ENCODE measurements around the gene AKAP6.
"Not testable (repeated sequence)": the region's sequence is repeated elsewhere in the genome, so short reads cannot be mapped to it uniquely, and the experiment has no call there.

The AKAP6 gene

DNA sequence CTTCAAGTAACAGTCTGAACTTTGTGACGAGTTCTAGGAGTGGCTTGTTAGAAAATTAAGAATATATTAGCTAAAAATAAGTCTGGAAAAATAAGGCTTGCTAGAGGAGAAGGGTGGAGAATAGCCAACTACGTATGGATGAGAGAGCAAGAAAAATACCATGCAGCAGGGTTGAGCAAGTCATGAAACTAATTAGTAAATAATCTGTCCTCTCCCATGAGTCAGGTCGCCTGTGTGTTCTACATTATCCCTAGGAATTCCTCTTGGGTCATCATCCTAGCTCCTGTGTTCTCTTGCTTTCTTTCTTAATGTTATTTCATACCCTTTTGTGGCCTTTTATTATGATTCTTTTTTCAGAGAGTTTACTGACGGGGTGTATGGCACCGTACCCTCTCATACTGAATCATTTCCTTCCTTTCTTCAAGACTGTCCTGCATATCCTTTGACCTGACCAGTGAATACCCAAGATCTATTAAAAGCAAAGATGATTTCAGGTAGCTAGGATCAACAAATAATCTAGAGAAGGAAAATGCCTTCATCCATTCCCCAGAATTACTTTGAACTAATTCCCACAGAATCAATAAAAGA, 432.4 kb downstream of the AKAP6 start:
- no peak for DNase-seq

DNA sequence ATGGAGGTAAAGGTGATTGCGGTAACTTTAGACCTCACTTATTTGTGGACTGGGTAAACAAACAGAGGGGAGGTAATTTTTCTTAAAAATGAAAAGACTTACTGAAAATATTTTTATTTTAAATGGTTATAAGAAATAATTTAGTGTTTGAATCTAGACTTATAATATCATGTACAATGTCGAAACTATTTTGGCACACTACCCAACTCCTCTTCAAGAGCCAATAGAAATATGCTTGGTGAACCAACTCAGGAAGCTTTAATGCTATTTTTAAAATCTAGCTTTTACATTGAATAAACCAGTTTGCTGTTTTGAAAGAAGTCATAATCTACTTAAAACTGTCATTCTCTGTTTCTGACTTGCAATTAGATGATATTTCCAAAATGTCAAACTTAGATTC, 433.8 kb downstream of the AKAP6 start:
- DNase-seq (no peak), ATAC-seq (no peak)

More for the DNA sequence above, 432.4 kb downstream of the AKAP6 start:
- ATAC-seq: no peak

DNA sequence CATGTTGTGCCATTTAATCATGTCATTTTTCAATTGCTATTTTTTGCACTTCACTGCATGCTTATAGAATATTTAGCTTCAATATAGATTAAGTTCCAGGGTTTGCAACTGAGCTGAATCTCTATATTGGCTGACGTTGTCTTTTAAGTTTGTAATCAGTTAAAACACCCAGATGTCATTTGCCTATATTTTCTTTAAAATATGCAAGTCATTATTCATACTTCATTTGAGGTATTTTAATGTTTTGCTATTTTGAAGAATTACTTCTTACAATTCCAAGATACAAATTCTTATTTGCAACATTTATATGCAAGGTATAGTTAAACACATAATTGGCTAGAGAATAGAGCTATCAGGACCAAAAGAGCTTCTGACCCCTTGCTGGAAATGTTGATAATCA, 434.6 kb downstream of the AKAP6 start:
- no peak for DNase-seq
- ATAC-seq: no peak

DNA sequence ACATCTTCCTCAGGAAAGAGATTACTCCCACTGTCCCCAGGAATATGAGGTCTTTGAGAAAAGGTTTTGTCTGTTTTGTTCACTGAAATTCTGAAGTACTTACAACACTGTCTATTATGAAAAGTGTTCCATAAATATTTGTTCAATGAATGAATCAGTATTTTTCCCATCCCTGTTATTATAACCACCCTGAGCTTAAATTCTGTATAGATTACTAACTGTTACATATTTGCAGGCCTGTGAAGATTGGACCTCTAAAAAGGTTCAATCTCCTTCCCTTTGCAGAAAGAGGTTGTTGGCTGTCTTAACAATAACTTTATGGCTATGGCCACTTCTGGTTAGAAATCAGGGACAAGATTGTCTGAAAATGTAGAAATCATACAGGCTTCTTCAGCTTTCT, 435.0 kb downstream of the AKAP6 start:
- ATAC-seq: no peak

DNA sequence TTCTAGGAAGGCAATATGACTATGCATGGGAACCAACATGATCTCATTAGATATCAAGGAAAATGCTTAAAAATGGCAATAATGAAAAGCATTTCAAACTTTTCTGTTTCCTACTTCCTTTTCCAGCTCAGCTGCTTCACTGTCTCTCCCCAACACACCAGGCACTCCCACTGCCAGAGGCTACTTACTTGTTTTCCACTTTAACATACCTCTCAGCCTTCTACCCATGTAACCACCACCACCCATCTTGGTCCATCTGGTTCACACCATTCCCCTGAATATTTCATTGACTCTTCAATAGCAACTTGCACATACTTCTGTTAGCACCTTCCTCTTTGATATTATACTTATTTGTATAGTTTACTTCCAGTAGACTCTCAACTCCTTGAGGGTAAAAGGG, 441.3 kb downstream of the AKAP6 start:
- ATAC-seq: no peak
- DNase-seq: no peak

More for the DNA sequence above, 435.0 kb downstream of the AKAP6 start:
- DNase-seq: no peak

DNA sequence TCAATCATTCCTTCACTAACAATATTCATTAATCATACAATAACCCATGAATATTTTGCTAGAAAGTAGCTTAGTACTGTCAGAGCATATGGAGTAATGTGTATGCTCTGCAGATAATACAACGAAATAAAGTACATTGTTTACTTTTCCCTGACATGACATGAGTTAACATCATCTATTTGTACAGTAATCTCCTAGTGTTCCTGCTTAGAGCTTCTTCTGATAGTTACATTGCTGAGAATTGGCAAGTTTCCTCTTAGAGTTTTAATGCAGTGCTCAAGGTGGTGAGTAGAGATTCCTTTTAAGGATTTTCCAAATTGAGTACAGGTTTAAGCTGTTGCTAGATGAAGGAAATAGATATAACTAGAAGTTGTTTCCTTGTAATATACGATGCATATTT, 445.1 kb downstream of the AKAP6 start:
- no peak for ATAC-seq
- DNase-seq: no peak

DNA sequence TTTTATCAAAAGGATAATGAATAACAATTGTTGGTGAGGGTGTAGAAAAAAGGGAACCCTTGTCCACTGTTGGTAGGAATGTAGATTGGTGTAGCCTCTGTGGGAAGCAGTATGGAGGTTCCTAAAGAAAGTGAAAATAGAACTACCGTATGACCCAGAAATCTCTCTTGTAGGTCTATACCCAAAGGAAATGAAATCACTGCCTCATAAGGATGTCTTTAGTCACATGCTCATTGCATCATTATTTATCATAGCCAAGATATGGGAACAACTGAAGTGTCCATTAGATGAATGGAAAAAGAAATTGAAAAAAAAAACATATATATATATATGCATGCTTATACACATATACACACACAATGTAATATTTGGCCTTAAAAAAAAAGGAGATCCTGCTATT, 450.7 kb downstream of the AKAP6 start:
- ATAC-seq: no peak
- DNase-seq: no peak

DNA sequence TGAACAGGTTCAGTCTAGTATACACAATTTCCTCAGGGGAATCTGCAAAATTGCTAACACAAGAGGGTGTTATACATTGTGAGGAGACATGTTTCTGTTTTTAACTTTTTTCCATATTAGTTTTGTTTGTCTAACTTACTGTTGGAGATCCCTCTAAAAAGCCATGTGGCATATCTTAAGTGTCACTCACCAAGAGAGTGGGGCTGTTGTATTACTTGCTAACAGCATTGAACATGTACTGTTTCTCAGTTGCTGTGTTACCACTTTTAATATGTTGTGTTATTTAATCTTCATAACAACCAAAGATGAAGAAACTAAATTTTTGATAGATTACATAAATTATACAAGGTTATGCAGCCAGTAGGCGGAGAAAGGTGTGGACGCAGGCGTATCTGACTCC, 455.3 kb downstream of the AKAP6 start:
- ATAC-seq: no peak
- DNase-seq: no peak

DNA sequence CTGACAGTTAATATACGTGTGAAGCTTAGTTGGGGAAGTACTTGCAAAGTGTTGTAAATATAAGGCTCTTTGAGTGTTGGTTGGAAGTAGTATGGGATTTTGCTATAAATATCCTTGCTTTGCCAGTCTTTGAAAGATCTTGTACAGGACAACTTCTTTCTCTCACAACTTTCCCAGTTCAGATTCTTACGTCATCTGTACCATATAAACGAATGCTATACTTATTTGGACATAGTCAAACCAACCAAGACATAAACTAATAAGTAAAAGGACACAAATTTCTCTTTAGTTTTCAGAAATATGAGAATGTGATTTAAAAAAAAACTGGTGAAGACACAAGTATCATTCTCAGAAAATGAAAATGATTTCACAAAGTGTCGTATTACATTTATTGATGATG, 456.5 kb downstream of the AKAP6 start:
- ATAC-seq (no peak), DNase-seq (no peak)

DNA sequence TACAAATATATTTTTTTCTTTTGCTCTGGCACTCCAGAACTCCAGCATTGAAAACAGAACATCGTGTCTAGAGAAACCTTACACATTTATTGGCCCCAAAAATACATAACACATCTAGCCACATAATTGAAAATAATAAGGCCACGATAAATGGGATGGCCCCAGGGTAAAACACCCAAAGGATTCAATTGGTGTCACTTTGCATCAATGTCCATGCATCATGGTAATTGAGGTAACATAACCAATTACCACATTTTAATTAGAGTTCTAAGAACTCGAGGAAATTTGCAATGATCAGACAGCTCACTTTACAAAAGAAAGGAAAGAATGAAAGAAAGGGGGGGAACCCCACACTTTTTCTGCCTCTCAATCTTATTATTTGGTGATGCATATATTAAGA, 457.8 kb downstream of the AKAP6 start:
- no peak for DNase-seq
- ATAC-seq: no peak

DNA sequence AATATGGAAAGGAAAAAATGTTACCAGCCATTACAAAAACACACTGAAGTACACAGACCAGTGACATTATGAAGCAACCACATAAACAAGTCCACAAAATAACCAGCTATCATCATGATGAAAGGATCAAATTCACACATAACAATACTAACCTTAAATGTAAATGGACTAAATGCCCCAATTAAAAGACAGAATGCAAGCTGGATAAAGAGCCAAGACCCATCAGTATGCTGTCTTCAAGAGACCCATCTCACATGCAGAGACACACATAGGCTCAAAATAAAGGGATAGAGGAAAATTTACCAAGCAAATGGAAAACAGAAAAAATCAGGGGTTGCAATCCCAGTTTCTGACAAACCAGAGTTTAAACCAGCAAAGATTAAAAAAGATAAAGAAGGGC, 463.9 kb downstream of the AKAP6 start:
- not testable (repeated sequence) for ATAC-seq, DNase-seq

DNA sequence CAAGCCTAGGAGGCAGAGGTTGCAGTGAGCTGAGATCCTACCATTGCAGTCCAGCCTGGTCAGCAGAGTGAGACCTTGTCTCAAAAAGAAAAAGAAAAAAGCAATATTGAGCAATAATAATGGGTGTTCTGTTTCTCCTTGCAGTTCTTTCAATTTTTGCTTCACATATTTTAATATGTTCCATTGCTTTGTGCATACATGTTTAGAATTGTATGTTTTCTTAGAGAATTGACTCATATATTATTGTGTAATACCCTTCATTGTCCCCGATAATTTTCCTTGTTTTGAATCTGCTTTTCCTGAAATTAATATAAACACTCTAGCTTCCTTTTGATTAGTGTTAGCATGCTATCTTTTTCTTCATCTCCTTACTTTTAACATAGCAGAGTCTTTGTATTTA, 471.2 kb downstream of the AKAP6 start:
- no peak for ATAC-seq
- no peak for DNase-seq

DNA sequence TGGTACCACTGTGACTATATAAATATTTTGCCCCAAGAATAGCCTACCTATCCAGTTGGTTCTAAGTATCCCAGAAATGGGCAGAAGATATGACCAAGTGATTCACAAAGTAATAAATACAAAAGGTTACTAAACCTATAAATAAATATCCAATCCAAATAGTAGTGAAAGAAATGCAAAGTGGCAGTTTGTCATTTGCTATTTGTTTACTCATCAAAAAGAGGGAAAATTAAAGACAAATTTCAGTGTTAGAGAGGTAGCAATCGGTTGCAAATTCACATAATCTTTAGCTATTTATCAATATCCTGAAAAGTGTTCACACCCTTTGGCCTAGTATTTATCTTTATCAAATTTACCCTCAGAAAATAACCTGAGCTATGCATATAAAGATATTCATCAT, 473.2 kb downstream of the AKAP6 start:
- ATAC-seq: no peak

DNA sequence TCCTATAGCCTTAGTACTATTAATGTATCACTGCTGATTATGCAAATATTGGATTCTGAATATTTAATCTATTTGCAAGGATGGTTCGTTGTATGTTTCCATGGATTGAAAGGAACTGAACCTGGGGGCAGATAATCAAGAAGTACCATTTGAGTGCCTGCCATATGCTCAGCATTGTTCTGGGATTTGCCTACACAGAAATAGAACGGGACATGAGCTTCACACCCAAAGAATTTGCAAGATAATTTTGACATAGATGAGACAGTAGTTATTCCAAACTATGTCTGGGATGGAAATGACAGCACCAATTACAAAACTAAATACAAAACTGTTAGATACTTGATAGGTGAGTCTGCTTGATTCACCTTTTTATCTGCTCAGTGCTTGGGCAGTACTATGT, 476.9 kb downstream of the AKAP6 start:
- ATAC-seq (no peak), DNase-seq (no peak)

More for the DNA sequence above, 473.2 kb downstream of the AKAP6 start:
- DNase-seq: no peak

DNA sequence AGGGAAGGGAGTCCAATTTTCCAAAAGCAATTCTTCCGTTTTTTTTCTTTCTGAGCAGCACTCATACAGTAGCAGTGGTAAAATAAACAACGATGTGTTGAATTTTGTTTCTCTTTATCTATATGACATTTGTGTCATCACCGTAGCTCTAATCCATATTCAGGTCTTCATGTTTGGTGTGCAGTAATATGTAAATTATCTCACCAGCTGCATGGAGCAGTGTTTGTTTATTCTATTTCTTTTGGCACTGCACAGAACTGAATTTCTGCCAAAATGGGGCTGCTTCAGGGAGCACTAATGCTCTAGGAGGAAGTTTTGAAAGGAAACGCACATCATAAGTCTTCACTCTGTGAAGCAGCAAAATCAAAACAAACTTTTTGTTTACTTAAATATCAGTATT, 479.5 kb downstream of the AKAP6 start:
- no peak for DNase-seq
- no peak for ATAC-seq

DNA sequence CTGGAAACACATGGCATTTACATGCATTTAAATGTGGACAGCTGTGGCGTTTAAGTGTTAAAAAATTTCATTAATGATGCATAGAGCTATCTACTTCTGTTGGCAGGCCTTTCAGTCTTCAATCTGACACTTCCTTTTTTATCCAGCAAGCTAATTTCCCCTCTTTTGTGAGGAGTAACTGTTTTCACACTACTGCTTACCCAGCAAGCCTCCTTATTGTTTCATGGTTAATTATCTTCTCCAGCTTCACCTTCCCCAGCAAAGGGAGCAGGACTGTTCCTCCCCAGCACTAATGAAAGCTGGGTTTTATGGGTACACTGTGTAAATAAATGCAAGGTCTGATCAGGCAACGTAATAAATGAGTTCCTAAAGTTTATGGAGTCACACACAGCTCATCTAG, 480.2 kb downstream of the AKAP6 start:
- ATAC-seq (no peak), DNase-seq (no peak)

DNA sequence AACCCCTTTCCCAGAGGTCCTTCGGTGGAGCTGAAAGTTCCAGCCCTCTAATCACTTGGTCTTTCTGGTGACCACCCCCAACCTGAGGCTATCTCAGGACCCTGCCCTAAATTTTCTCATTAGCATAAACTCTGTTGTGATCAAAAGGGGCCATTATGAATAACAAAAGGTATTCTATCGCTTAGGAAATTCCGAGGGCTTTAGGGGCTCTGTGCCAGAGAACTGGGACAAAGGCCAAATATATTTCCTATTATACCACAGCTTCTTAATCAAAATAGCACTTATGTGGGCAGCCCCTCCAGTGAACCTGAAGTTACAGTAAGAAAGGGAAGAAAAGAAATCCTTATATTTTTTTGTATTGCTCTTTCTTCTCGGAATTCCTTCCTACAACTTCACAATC, 484.3 kb downstream of the AKAP6 start:
- DNase-seq: no peak
- ATAC-seq: no peak

DNA sequence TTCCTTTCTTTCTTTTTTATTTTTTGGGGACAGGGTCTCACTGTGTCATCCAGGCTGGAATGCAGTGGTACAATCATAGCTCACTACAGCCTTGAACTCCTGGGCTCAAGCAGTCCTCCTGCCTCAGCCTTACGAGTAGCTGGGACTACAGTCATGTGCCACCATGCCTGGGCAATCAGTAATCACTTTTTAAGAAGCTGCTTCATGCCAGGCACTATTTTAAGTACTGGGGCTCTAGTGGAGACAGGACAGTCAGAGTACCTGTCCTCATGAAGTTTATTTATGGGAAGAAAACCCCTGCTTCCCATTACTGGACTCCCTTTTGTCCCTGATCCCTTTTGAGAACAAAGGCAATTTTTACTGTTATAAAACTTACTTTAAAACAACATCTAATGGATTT, 485.6 kb downstream of the AKAP6 start:
- DNase-seq (no peak), ATAC-seq (no peak)

DNA sequence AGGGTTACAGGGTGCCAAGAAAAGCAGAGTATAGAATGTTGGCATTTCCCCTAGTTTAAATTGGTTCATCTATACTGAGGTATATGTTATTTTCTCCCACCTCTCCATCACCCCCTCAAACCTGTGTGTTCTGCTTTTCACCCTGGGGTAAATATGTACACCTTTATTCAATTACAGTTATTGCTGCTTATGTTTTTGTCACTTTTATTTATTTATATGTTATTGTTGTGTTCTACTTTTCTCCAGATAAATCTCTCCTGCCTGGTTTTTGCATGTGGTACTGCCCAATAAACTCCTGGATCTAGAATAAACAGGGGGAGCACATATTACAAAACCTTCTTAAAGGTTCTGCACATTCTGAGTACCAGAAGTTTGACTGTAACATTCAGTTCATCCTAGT, 487.5 kb downstream of the AKAP6 start:
- no peak for ATAC-seq
- no peak for DNase-seq

DNA sequence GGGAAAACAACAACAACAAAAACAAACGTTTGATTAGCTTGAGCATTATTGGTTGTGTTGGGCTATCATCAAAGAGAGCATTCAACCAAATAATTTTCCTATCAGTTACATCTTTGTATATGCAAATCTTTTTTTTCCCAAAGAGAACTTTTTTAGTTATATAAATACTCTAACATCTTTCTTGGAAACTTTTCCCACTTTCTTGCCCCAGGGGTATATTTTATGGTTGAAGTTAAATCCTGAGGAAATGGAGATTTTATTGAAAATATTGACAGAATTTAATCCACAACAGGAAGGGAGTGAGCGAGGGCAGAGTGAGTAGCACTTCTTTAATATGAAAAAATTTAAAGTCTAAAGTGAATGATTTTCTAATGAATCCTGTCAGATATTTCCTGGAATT, 488.7 kb downstream of the AKAP6 start:
- no peak for DNase-seq
- ATAC-seq: no peak

DNA sequence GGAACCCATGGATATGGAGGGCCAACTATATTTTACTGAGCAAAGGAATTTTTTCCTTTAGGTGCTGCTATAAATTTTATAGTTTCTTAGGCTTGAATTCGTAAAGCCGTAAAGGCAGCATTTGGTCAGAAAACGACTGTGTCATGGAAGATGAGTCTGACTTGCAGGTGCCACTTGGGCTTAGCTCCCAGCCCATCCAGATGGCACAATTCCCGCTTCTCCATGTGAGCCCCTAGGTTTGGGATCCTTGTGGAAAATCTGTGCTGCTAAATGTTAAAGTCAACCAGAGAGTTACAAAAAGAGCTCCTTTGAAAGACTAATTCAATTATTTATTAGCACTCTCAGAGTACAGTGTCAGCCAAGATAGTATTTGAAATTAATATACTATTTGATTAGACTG, 489.5 kb downstream of the AKAP6 start:
- no peak for DNase-seq
- no peak for ATAC-seq

DNA sequence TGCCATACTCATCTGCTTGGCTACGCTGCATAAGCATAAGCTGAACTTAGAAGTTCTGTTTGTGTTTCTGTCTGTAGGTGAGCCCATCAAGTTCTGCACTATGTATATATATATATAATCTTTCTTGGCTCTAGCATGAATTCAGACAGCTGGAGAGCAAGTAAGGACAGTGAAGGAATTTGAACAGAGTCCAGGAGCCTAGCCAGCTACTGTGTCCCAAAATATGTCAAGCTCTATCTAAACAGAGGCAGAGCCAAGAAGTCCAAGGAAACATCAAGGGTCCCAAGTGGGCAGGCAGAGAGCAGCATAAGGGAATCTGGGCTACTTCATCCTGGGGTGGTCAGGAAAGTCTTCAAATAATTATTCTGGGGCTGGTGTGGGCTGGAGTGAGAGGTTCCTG, 491.1 kb downstream of the AKAP6 start:
- no peak for ATAC-seq
- DNase-seq: no peak

DNA sequence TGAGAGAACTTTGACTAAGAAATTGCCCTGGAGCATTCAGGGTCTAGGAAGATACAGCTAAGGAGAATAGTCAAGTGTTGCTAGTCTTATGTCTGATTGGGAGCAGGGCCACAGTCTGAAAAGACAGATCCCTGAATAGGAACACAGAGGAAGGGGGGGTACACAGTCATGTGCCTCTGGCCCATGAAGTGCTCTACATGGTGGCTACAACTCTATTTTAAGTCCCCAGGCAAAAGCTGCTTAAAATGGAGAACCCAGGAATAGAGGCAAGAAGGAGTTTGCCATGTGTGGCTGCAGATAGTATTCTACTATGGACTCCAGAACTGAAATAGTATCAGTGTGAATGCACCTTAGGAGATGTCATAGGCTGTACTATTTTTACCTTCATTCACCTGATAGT, 491.6 kb downstream of the AKAP6 start:
- DNase-seq: no peak
- ATAC-seq: no peak

DNA sequence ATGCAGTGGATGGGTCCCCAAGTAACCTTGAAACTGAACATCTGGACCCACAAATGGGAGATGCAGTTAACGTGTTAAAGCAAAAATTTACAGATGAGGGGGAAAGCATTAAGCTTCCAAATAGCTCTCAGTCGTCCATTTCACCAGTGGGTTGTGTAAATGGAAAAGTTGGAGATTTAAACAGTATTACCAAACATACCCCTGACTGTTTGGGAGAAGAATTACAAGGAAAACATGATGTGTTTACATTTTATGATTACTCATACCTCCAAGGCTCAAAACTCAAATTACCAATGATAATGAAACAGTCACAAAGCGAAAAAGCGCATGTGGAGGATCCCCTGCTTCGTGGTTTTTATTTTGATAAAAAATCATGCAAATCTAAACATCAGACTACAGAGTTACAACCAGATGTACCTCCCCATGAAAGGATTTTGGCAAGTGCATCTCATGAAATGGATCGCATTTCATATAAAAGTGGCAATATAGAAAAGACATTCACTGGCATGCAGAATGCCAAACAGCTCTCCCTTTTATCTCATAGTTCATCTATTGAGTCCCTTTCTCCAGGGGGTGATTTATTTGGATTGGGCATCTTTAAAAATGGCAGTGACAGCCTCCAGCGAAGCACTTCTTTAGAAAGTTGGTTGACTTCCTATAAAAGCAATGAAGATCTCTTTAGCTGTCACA, 493.0 kb downstream of the AKAP6 start:
- DNase-seq (no peak), ATAC-seq (no peak)

DNA sequence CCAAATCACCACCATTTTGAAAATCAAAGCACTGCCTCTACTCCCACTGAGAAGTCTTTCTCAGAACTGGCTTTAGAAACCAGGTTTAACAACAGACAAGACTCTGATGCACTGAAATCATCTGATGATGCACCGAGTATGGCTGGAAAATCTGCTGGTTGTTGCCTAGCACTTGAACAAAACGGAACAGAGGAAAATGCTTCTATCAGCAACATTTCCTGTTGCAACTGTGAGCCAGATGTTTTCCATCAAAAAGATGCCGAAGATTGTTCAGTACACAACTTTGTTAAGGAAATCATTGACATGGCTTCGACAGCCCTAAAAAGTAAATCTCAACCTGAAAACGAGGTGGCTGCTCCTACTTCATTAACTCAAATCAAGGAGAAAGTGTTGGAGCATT, 494.6 kb downstream of the AKAP6 start:
- DNase-seq (no peak), ATAC-seq (no peak)
